ENCODE measurements around the gene SYS1.

DNA sequence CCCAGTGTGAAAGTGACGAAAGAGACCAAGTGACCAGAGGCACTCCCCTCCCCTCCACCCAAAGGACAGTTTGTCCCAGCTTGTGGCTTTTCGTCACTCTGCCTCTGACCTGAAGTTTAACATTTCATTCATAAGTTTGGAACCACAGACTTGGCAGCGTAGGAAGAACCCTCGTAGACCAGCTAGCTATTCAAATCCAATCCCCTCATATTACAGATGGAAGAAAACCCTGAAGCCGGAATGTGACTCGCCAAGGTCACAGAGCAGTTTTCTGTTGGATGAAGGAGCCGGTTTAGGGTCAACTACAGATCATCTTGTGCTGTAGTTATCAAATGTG, 3.9 kb upstream of the SYS1 start:
- TF ChIP-seq, protein P1, sequence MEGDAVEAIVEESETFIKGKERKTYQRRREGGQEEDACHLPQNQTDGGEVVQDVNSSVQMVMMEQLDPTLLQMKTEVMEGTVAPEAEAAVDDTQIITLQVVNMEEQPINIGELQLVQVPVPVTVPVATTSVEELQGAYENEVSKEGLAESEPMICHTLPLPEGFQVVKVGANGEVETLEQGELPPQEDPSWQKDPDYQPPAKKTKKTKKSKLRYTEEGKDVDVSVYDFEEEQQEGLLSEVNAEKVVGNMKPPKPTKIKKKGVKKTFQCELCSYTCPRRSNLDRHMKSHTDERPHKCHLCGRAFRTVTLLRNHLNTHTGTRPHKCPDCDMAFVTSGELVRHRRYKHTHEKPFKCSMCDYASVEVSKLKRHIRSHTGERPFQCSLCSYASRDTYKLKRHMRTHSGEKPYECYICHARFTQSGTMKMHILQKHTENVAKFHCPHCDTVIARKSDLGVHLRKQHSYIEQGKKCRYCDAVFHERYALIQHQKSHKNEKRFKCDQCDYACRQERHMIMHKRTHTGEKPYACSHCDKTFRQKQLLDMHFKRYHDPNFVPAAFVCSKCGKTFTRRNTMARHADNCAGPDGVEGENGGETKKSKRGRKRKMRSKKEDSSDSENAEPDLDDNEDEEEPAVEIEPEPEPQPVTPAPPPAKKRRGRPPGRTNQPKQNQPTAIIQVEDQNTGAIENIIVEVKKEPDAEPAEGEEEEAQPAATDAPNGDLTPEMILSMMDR (IDR thresholded peaks at IDR 0.05): no peak
- TF ChIP-seq POLR2A (IDR thresholded peaks at IDR 0.05): peak in 1 of 2 donors; percentile 55

Data from adrenal gland (tissue), 5 donors.